H9 (cell line): ENCODE measurements around the gene TKTL1. TPM values are rescaled to one million over a fixed set of nuclear protein-coding genes. Genes with fewer than 3 reads are reported as not detected.

Experiments used
- DNase-seq: peaks from one replicate; pipeline ENCODE4 v3.0.0-alpha.2; 2017
- H2AFZ ChIP-seq: one replicate; pipeline ENCODE4 v1.6.1; 2013; ENCODE audit warnings: mild to moderate bottlenecking, low read length, control low read depth, moderate library complexity
- H2AK5ac ChIP-seq: 2 replicates; pipeline ENCODE4 v1.6.1; 2013; ENCODE audit warnings: low read length, control low read depth, mixed read lengths; ENCODE audit not compliant: insufficient read length
- H2BK120ac ChIP-seq: one replicate; pipeline ENCODE4 v1.6.1; 2013; ENCODE audit warnings: low read depth, mild to moderate bottlenecking, low read length, control low read depth, inconsistent platforms; ENCODE audit not compliant: poor library complexity, severe bottlenecking
- H2BK12ac ChIP-seq: 2 replicates; pipeline ENCODE4 v1.6.1; 2013; ENCODE audit warnings: low read length, control low read depth, mixed read lengths, low read depth; ENCODE audit not compliant: insufficient read length
- H2BK15ac ChIP-seq: 2 replicates; pipeline ENCODE4 v1.6.1; 2013; ENCODE audit warnings: low read depth, low read length, control low read depth
- H2BK20ac ChIP-seq: one replicate; pipeline ENCODE4 v1.6.1; 2013; ENCODE audit warnings: low read depth, mild to moderate bottlenecking, low read length, control low read depth, inconsistent platforms; ENCODE audit not compliant: poor library complexity, severe bottlenecking
- H2BK5ac ChIP-seq: 2 replicates; pipeline ENCODE4 v1.6.1; 2013; ENCODE audit warnings: low read length, control low read depth, mixed read lengths; ENCODE audit not compliant: insufficient read length
- H3K14ac ChIP-seq: 2 replicates; pipeline ENCODE4 v1.6.1; 2013; ENCODE audit warnings: low read length, control low read depth; ENCODE audit not compliant: insufficient read depth
- H3K18ac ChIP-seq: 2 replicates; pipeline ENCODE4 v1.6.1; 2013; ENCODE audit warnings: low read depth, mild to moderate bottlenecking, mixed read lengths, low read length, control low read depth; ENCODE audit not compliant: insufficient read length
- H3K23ac ChIP-seq: 2 replicates; pipeline ENCODE4 v1.6.1; 2013; ENCODE audit warnings: low read length, control low read depth, mixed read lengths, low read depth; ENCODE audit not compliant: insufficient read length
- H3K23me2 ChIP-seq: 2 replicates; pipeline ENCODE4 v1.6.1; 2013; ENCODE audit warnings: low read depth, mild to moderate bottlenecking, mixed read lengths, low read length, control low read depth; ENCODE audit not compliant: insufficient read length, poor library complexity, severe bottlenecking
- H3K27ac ChIP-seq: 2 replicates; pipeline ENCODE4 v1.5.1; 2013; ENCODE audit warnings: low read length, control low read depth, mixed read lengths, low read depth; ENCODE audit not compliant: insufficient read length
- H3K27me3 ChIP-seq: 2 replicates; pipeline ENCODE4 v1.6.1; 2013; ENCODE audit warnings: low read length, control low read depth, inconsistent platforms; ENCODE audit not compliant: insufficient read depth
- H3K4ac ChIP-seq: 2 replicates; pipeline ENCODE4 v1.6.1; 2013; ENCODE audit warnings: low read depth, mild to moderate bottlenecking, control low read depth, inconsistent platforms, low read length, moderate library complexity
- H3K4me1 ChIP-seq: 2 replicates; pipeline ENCODE4 v1.6.1; 2013; ENCODE audit warnings: low read length, control low read depth, inconsistent platforms; ENCODE audit not compliant: insufficient read depth
- H3K4me2 ChIP-seq: 2 replicates; pipeline ENCODE4 v1.6.1; 2013; ENCODE audit warnings: low read length, control low read depth, mixed read lengths; ENCODE audit not compliant: insufficient read length, insufficient read depth
- H3K56ac ChIP-seq: 2 replicates; pipeline ENCODE4 v1.6.1; 2013; ENCODE audit warnings: low read depth, mild to moderate bottlenecking, mixed read lengths, low read length, control low read depth; ENCODE audit not compliant: insufficient read length
- H3K79me1 ChIP-seq: 2 replicates; pipeline ENCODE4 v1.6.1; 2013; ENCODE audit warnings: low read depth, mild to moderate bottlenecking, moderate library complexity, low read length, control low read depth, inconsistent platforms; ENCODE audit not compliant: insufficient read depth, poor library complexity, severe bottlenecking
- H3K79me2 ChIP-seq: 2 replicates; pipeline ENCODE4 v1.6.1; 2013; ENCODE audit warnings: low read length, control low read depth, inconsistent platforms; ENCODE audit not compliant: insufficient read depth
- H3K9ac ChIP-seq: 2 replicates; pipeline ENCODE4 v1.6.1; 2013; ENCODE audit warnings: low read length, control low read depth, mixed read lengths; ENCODE audit not compliant: insufficient read length; ENCODE audit errors: extremely low read depth
- H3K9me3 ChIP-seq: one replicate; pipeline ENCODE4 v1.6.1; 2013; ENCODE audit warnings: low read depth, low read length, inconsistent platforms; ENCODE audit not compliant: control insufficient read depth
- H3T11ph ChIP-seq: one replicate; pipeline ENCODE4 v1.6.1; 2013; ENCODE audit warnings: mild to moderate bottlenecking, low read length, control low read depth, inconsistent platforms
- H4K20me1 ChIP-seq: one replicate; pipeline ENCODE4 v1.6.1; 2013; ENCODE audit not compliant: control insufficient read depth, insufficient read length, insufficient read depth
- H4K5ac ChIP-seq: 2 replicates; pipeline ENCODE4 v1.6.1; 2013; ENCODE audit warnings: low read depth, mild to moderate bottlenecking, mixed read lengths, low read length, control low read depth; ENCODE audit not compliant: insufficient read length
- H4K8ac ChIP-seq: replicated peaks from 2 replicates; pipeline ENCODE4 v1.6.1; 2013; ENCODE audit warnings: low read length, control low read depth, mixed read lengths, low read depth; ENCODE audit not compliant: insufficient read length
- H4K91ac ChIP-seq: 2 replicates; pipeline ENCODE4 v1.6.1; 2013; ENCODE audit warnings: low read depth, mild to moderate bottlenecking, moderate library complexity, mixed read lengths, low read length, control low read depth; ENCODE audit not compliant: insufficient read length
- H3K27ac Mint-ChIP-seq, 3 experiments: 2 replicates in 2 of 3; 3 replicates in 1 of 3; pipeline ENCODE4 v1.8.0; 2020 to 2021; ENCODE audit warnings: mixed read lengths in 3 of 3, mild to moderate bottlenecking in 1 of 3, moderate library complexity in 1 of 3
- H3K27me3 Mint-ChIP-seq: 2 replicates; pipeline ENCODE4 v1.8.0; 2021; ENCODE audit warnings: low read depth, mild to moderate bottlenecking, moderate library complexity, mixed read lengths
- H3K36me3 Mint-ChIP-seq, 3 experiments: 2 replicates in 2 of 3; 3 replicates in 1 of 3; pipeline ENCODE4 v1.8.0; 2020 to 2021; ENCODE audit warnings: low read depth in 3 of 3, mixed read lengths in 3 of 3; ENCODE audit not compliant: insufficient read depth in 1 of 3
- H3K4me1 Mint-ChIP-seq, 2 experiments: 2 replicates each; pipeline ENCODE4 v1.8.0; 2020; ENCODE audit warnings: mixed read lengths in 2 of 2
- H3K4me3 Mint-ChIP-seq, 2 experiments: 2 replicates in 1 of 2; 3 replicates in 1 of 2; pipeline ENCODE4 v1.8.0; 2020 to 2021; ENCODE audit warnings: mild to moderate bottlenecking in 2 of 2, mixed read lengths in 2 of 2, moderate library complexity in 1 of 2
- H3K9me3 Mint-ChIP-seq, 2 experiments: 2 replicates in 1 of 2; 3 replicates in 1 of 2; pipeline ENCODE4 v1.8.0; 2020; ENCODE audit warnings: mild to moderate bottlenecking in 2 of 2, mixed read lengths in 2 of 2, moderate library complexity in 1 of 2
- CTCF ChIP-seq: fragments of 200-600 bp; sonication (generic); conservative IDR thresholded peaks from 3 replicates; pipeline ENCODE4 v1.8.0; 2021; ENCODE audit warnings: antibody characterized with exemption, mild to moderate bottlenecking
- WGBS: extraction: QIAGEN DNeasy Blood & Tissue Kit; methylation state at CpG from one replicate; pipeline ENCODE4 v1.1.7; 2013; ENCODE audit warnings: missing lambda C conversion rate, low lambda C conversion rate, mixed read lengths; ENCODE audit not compliant: insufficient read length; ENCODE audit errors: extremely low coverage; 5-methylcytosine and 5-hydroxymethylcytosine counted together
- total RNA-seq: library from RNA; stranded (reverse); gene quantifications from 2 replicates; pipeline ENCODE4 v1.2.1, GENCODE V29; 2021

Gene TKTL1
- total RNA-seq, 1 experiment from 2014 or later: not detected

- Histone ChIP-seq H4K20me1 (no peaks in the 10 kb centered on the region), H3K18ac (no peak overlapping the region), H3K4ac (no peak overlapping the region)
These were observed 13.6 kb downstream of the TKTL1 start for GRCh38 chrX:154309041-154309775.

More at GRCh38 chrX:154309041-154309775, 13.6 kb downstream of the TKTL1 start:
- H3K79me1 ChIP-seq: no peaks in the 10 kb centered on the region
- H3K9ac ChIP-seq: no peak overlapping the region
- H3K14ac ChIP-seq: no peak overlapping the region
- H3K27ac ChIP-seq: no peak overlapping the region
- H3K79me2 ChIP-seq: no peaks in the 10 kb centered on the region
- H3K4me1 ChIP-seq: no peaks in the 10 kb centered on the region
- H2BK5ac ChIP-seq: no peak overlapping the region
- peaks cover 69% of the 10 kb centered on the region for H3K9me3 ChIP-seq
- no peak overlapping the region for H4K8ac ChIP-seq
- H2BK15ac ChIP-seq: no peak overlapping the region
- no peak overlapping the region for H2BK12ac ChIP-seq
- H3K27me3 Mint-ChIP-seq: peaks cover 22% of the 10 kb centered on the region
- no peak overlapping the region for H2BK20ac ChIP-seq
- DNase-seq: no peak
- no peaks in the 10 kb centered on the region for H3K27me3 ChIP-seq
- H3T11ph ChIP-seq: no peak overlapping the region
- TF ChIP-seq CTCF: no peak
- no peak overlapping the region; a peak in 1 of 5 replicates for H3K4me3 Mint-ChIP-seq
- no peak overlapping the region for H3K27ac Mint-ChIP-seq
- no peak overlapping the region for H4K91ac ChIP-seq
- H2AFZ ChIP-seq: no peak overlapping the region
- peaks cover 82 to 84% of the 10 kb centered on the region in 2 experiments for H3K9me3 Mint-ChIP-seq
- H3K36me3 Mint-ChIP-seq: peaks cover 0 to 4% (median 0%) of the 10 kb centered on the region in 3 experiments; a peak in 4 of 7 replicates
- no CpG with 5 or more reads among the region's 16 CpGs for WGBS
- no peak overlapping the region for H3K56ac ChIP-seq
- no peaks in the 10 kb centered on the region for H3K23me2 ChIP-seq
- H2BK120ac ChIP-seq: no peak overlapping the region
- peaks cover 2 to 14% of the 10 kb centered on the region in 2 experiments for H3K4me1 Mint-ChIP-seq
- no peak overlapping the region for H3K23ac ChIP-seq
- no peak overlapping the region for H3K4me2 ChIP-seq
- H4K5ac ChIP-seq: no peak overlapping the region
- H2AK5ac ChIP-seq: no peak overlapping the region
